ENCODE measurements around the gene RAD51B. TPM values are rescaled to one million over a fixed set of nuclear protein-coding genes. Genes with fewer than 3 reads are reported as not detected.

RAD51B gene
- polyA plus RNA-seq, 3 donors, result 3.6 to 11.6 (median 9.4) TPM

DNA sequence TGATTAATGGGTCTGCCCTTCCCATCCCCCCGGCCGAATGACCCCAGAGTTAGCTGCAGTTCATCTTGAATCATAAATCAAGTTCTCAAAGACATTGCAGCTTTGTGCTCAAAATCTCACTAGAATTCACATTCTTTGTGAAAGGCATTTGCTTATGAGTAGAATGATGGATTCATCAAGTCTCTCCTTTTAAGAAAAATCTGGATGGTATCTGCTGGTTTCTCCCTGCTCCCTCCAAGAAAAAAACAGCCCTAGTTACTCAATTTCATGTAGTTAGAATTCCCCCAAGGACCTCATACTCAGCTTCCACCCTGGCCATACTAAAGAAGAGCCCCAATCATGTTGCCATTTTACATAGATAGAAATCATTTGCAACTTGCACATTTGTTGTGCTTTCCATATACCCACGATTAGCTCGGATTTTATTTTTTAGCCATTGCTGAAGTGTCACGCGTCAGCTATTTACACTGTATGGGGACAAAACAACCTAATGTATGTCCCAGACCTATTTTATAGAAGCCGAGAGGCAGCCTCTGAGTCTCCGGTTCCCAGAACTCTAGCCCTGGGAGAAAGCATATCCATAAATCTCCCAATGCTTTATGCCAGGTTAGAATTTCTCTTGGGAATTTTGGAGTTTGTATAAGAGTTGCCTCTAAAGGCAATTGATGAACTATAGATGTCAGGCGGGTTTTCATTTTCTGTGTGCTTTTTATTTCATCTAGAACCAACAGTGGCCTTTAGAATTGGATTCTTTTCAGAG is 673.8 kb downstream of the RAD51B start:
- no peak overlapping the region for H3K27ac ChIP-seq (ENCODE audit: low read depth in 1 of 2, low read length in 2 of 2)

More for the DNA sequence above, 673.8 kb downstream of the RAD51B start:
- Histone ChIP-seq H3K36me3 (replicated peaks in 1 of 2; ENCODE audit: control insufficient read depth in 1 of 2, insufficient read depth in 2 of 2, low read length in 2 of 2) (no peaks in the 10 kb centered on the region), H3K27me3 (ENCODE audit: control insufficient read depth in 2 of 2, insufficient read depth in 2 of 2, low read length in 2 of 2) (no peaks in the 10 kb centered on the region), H4K20me1 (ENCODE audit: insufficient read depth, low read length) (no peaks in the 10 kb centered on the region), H3K79me2 (ENCODE audit: insufficient read depth, low read length) (no peaks in the 10 kb centered on the region), H3K9me3 (replicated peaks in 1 of 2; ENCODE audit: control insufficient read depth in 1 of 2, insufficient read depth in 1 of 2, low read length in 2 of 2) (no peaks in the 10 kb centered on the region), H3K4me1 (ENCODE audit: control insufficient read depth in 1 of 2, insufficient read depth in 2 of 2, low read length in 2 of 2) (no peaks in the 10 kb centered on the region), H2AFZ (ENCODE audit: insufficient read depth, low read depth, low read length, poor library complexity, severe bottlenecking) (no peak overlapping the region), H3K9ac (ENCODE audit: insufficient read depth, low read length, poor library complexity, severe bottlenecking) (no peak overlapping the region), H3K4me2 (replicated peaks; ENCODE audit: extremely low read depth, low read length, poor library complexity, severe bottlenecking) (no peak overlapping the region), H3K4me3 (replicated peaks in 1 of 3; ENCODE audit: low read depth in 2 of 3, low read length in 3 of 3) (no peak overlapping the region)
- Mint-ChIP-seq H3K4me1 (peaks cover 9% of the 10 kb centered on the region), H3K27me3 (ENCODE audit: low read depth in 3 of 3) (peaks cover 0 to 6% (median 5%) of the 10 kb centered on the region in 3 donors), H3K27ac (peak overlapping the region in 1 of 7 donors; percentile 1), H3K36me3 (peaks cover 0 to 2% of the 10 kb centered on the region in 2 donors), H3K9me3 (peaks cover 0 to 3% (median 0%) of the 10 kb centered on the region in 7 donors), H3K4me3 (no peak overlapping the region)
- TF ChIP-seq CTCF (IDR thresholded peaks at IDR 0.05), result no peak
- DNase-seq, result no peak
- intact Hi-C loops (cut with micrococcal nuclease), result no loop called here
- 97% methylated on average over 6 of the region's 9 CpGs for WGBS (ENCODE audit: insufficient coverage)
